GM06990 (cell line): ENCODE results near the gene TP53BP1.

Experiments used
- DNase-seq: peaks from one replicate; pipeline ENCODE4 v3.0.0-alpha.2; 2011; ENCODE audit not compliant: insufficient read length; ENCODE audit errors: extremely low read depth
- H3K27me3 ChIP-seq: replicated peaks from 2 replicates; pipeline ENCODE4 v1.6.0; 2011; ENCODE audit warnings: low read length; ENCODE audit not compliant: control insufficient read depth, insufficient read depth
- H3K36me3 ChIP-seq: 2 replicates; pipeline ENCODE4 v1.5.1; 2011; ENCODE audit warnings: low read length; ENCODE audit not compliant: control insufficient read depth, insufficient read depth
- H3K4me3 ChIP-seq: replicated peaks from 2 replicates; pipeline ENCODE4 v1.5.1; 2011; ENCODE audit warnings: low read depth, mild to moderate bottlenecking, control low read depth, low read length
- TF ChIP-seq, protein P1 (sequence below): IDR thresholded peaks from 2 replicates; pipeline ENCODE4 v1.5.1; 2011; ENCODE audit warnings: low read length, control low read depth, mild to moderate bottlenecking, inconsistent platforms; ENCODE audit not compliant: insufficient read depth, poor library complexity, severe bottlenecking

The TP53BP1 gene

DNA sequence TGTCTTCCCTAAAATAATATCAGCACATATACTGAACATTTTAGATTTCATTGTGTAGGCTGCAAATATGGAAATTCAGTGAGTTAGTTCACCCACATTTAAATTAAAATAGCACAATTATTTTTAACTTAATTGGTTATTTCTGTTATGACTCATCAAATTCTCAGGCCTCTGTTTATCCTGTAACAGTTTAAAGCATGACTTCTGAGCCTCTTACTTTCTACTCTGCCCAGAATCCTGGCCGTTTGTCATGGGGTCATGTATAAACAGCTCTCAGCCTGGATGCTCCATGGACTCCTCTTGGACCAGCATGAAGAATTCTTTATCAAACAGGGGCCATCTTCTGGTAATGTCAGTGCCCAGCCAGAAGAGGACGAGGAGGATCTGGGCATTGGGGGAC is 109.9 kb downstream of the TP53BP1 start:
- TF ChIP-seq, protein P1, sequence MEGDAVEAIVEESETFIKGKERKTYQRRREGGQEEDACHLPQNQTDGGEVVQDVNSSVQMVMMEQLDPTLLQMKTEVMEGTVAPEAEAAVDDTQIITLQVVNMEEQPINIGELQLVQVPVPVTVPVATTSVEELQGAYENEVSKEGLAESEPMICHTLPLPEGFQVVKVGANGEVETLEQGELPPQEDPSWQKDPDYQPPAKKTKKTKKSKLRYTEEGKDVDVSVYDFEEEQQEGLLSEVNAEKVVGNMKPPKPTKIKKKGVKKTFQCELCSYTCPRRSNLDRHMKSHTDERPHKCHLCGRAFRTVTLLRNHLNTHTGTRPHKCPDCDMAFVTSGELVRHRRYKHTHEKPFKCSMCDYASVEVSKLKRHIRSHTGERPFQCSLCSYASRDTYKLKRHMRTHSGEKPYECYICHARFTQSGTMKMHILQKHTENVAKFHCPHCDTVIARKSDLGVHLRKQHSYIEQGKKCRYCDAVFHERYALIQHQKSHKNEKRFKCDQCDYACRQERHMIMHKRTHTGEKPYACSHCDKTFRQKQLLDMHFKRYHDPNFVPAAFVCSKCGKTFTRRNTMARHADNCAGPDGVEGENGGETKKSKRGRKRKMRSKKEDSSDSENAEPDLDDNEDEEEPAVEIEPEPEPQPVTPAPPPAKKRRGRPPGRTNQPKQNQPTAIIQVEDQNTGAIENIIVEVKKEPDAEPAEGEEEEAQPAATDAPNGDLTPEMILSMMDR = no peak
- H3K36me3 ChIP-seq = peaks cover 4% of the 10 kb centered on the region
- no peak for DNase-seq
- H3K4me3 ChIP-seq = no peak overlapping the region
- H3K27me3 ChIP-seq = no peaks in the 10 kb centered on the region

DNA sequence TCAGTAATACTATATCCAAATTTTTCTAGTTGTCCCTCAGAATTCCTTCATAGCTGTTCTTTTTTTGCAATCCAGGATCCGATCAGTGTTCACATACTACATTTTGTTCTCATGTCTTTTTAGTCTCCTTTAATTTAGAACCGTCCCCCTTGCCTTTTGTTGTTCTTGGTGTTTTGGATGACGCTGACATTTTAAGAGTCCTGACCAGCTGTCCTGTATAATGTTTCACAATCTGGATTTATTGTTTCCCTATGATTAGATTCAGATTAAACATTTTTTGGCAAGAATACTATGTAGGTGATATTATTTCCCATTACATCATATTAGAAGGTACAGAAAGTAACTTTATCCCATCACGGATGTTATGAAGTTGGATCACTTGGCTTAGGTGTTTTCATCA is 110.6 kb downstream of the TP53BP1 start:
- peaks cover 4% of the 10 kb centered on the region for H3K36me3 ChIP-seq
- TF ChIP-seq, protein P1 = no peak
- H3K27me3 ChIP-seq = no peaks in the 10 kb centered on the region

DNA sequence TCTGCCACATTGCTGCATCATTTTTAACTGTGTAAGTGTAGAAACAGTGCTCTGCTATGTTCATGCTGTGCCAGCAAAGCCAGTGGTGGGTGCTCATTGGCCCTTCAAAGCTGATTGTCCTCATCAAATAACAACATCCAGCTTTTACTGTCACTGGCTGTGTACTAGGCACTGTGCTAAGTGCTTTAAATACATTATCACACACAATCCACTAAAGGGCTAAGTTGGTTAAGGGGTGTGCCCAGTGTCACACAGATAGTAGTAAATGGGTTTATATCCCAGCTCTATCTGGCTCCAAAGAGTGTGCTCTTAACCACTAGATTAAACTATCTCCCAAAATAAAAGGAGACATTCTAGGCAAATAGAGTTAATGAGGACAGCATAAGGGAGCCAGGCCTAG is 114.4 kb downstream of the TP53BP1 start:
- TF ChIP-seq, protein P1 = no peak
- DNase-seq = no peak
- Histone ChIP-seq H3K27me3 (no peaks in the 10 kb centered on the region), H3K4me3 (no peak overlapping the region), H3K36me3 (peaks cover 5% of the 10 kb centered on the region)

More for the DNA sequence above, 110.6 kb downstream of the TP53BP1 start:
- H3K4me3 ChIP-seq = no peak overlapping the region
- no peak for DNase-seq

DNA sequence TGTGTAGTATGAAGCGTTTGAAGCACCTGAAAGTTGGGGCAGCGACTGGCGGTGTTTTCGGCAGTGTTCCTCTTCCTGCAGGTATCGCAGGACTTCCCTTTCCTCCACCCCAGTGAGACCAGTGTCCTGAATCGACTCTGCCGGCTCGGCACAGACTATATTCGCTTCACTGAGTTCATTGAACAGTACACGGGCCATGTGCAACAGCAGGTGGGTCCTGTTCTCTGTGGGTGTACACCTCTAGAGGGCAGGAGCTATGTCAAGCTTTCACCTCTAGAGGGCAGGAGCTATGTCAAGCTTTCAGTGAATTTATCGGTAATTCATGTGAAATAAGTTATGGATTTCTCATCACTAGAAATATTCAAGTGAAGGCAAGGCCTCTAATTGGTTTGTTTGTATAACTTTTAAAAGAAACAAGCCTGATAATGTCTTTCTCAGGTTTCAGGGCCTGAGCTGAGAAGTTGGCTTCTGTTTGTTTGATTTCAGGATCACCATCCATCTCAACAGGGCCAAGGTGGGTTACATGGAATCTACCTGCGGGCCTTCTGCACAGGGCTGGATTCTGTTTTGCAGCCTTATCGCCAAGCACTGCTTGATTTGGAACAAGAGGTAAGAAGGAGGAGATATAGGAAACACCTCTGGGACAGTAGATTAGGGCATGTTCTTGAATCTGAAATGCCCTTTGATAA is 116.8 kb downstream of the TP53BP1 start:
- peaks cover 5% of the 10 kb centered on the region for H3K36me3 ChIP-seq
- TF ChIP-seq, protein P1 = peak; percentile 87
- no peak overlapping the region for H3K4me3 ChIP-seq
- H3K27me3 ChIP-seq = no peaks in the 10 kb centered on the region
- peak; percentile 30 for DNase-seq

DNA sequence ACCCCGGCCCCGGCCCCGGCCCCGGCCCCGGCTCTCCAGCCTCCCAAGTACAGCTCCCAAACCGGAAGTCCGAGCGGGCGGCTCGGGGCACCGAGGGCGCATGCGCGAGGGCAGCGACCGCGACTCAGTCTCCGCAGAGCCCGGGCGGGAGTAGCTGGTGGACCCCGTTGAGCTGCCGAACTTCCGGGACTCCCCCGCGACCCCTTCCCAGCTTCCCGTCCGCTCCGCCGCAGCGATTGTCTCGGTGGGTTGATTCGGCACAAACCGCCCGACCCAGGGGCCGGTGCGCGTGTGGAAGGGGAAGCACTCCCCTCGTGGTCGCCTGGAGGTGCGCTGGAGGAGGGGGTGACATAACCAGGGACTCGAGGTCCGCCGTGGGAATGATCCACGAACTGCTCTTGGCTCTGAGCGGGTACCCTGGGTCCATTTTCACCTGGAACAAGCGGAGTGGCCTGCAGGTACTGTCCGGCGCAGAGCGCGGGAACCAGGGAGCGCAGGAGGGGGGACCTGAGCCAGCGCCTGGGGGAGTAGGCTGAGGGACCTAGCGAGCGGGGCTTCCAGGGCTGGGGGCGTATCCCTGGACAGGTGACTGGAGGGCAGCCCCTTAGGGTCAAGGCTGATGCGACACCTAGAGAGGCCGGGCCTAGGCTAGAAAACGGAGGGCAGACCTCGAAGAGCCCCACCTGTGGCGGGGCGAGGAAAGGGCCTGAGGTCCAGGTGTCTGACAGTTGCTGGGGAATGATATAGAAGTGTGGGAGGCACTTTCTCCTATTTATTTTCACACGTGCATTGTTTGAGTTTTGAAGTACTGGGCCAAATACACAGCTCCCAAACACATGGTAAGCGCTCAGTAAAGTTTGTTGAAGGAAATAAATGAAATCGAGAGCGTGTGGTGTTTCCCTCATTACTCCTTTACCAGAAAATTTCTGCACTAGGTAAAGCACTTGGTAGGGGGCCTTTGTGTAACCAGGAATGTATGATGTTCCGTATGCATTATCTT is 121.7 kb downstream of the TP53BP1 start, which contains the start of the genes TUBGCP4 and ZSCAN29:
Gene TUBGCP4 (plus strand): TSS at position 127 of the 1,000 bp plus-strand sequence. CDS start 254 bp downstream, at position 381.
Gene ZSCAN29 (minus strand): TSS at position 69 of the 1,000 bp plus-strand sequence. CDS start 1,130 bp downstream, outside the sequence.
- H3K36me3 ChIP-seq = no peaks in the 10 kb centered on the region; the same call in 1 of the 2 replicates
- peak within 1 kb of the TSS; percentile 96 for H3K4me3 ChIP-seq
- TF ChIP-seq, protein P1 = peak; percentile 74
- DNase-seq = peak; percentile 92
- no peaks in the 10 kb centered on the region for H3K27me3 ChIP-seq
